ENCODE measurements around the gene MMP10.

MMP10 gene

GRCh38 chr11:102727890-102728289 is 52.5 kb downstream of the MMP10 start:
- no peak for DNase-seq (ENCODE audit: low read depth)

DNA sequence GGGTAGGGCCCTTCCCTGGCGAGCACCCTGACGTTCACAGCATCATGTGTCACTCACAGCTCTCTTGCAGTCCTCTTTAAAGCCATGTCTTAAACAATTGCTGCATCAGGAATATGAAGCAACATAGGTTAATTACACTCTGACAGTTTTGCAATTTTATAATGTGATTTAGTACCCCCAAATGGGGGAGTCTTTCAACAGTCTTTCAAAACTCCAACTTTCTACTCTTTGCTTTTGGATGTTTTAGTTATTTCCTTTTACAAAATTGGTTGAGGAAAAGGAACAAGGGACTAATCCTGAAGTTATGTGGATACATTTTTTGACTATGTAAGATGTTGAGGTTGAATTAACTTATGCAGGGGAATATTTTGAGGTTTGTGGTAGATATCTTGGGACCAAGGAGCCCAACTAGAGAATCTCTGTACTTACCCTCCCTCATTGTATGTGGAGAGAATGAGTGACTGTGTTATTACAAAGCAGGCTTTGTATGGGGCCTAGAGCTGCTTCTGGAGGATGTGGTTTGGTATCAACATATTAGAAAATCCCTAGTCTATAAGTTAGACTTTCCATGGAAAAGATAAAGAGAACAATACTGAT is 55.4 kb downstream of the MMP10 start, which contains the start of gene MMP8:
Gene MMP8, minus strand, starts transcription at position 51 of the 597 bp plus-strand sequence. CDS start 99 bp downstream, outside the sequence.
- no peak for DNase-seq (ENCODE audit: low read depth)

DNA sequence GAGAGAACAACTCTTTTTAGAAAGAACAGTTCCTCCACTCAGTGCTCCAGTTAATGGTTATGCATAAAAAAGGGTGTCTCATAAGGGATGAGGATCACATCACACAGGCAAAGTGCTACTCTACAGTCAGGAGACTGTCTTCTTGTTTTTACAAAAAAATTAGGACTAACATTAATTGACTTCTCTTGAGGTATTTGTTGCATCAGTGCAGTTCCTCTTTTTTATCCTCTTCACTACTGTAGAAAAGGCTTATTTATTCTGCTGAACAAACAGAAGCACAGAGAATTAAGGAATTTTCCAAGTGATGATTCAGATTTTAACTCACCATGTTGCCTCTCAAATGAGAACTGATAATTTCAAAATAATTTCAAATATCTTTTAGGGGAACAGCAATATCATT is 57.6 kb downstream of the MMP10 start:
- no peak for DNase-seq (ENCODE audit: low read depth)
